Fibroblast of mammary gland (primary cell): ENCODE measurements around the gene GTF2IRD1.
A peak's percentile ranks its signal among the peaks of the same experiment; 100 is the strongest.

Source experiments
- DNase-seq: peaks from one replicate; pipeline ENCODE4 v3.0.0-alpha.2; 2010; ENCODE audit warnings: low read depth
- H3K4me3 ChIP-seq: 2 replicates; pipeline ENCODE4 v1.5.1; 2011; ENCODE audit warnings: low read depth, mild to moderate bottlenecking, low read length, moderate library complexity; ENCODE audit not compliant: control insufficient read depth
- CTCF ChIP-seq: conservative IDR thresholded peaks from 2 replicates; pipeline ENCODE4 v1.5.1; 2011; ENCODE audit warnings: low read depth, low read length, inconsistent platforms; ENCODE audit not compliant: control insufficient read depth, insufficient read depth

GTF2IRD1 gene

GRCh38 chr7:74499835-74500388 lies 46.2 kb downstream of the GTF2IRD1 start:
- no peak for DNase-seq
- no peak overlapping the region for H3K4me3 ChIP-seq
- no peak for TF ChIP-seq CTCF

GRCh38 chr7:74501298-74501697 lies 47.6 kb downstream of the GTF2IRD1 start:
- no peak for TF ChIP-seq CTCF
- DNase-seq = no peak
- H3K4me3 ChIP-seq = no peak overlapping the region

GRCh38 chr7:74502216-74502891 lies 48.6 kb downstream of the GTF2IRD1 start:
- DNase-seq = peak; percentile 11
- no peak overlapping the region for H3K4me3 ChIP-seq
- no peak for TF ChIP-seq CTCF

GRCh38 chr7:74503061-74503460 lies 49.4 kb downstream of the GTF2IRD1 start:
- DNase-seq = no peak
- TF ChIP-seq CTCF = no peak
- no peak overlapping the region for H3K4me3 ChIP-seq

GRCh38 chr7:74503943-74504342 lies 50.2 kb downstream of the GTF2IRD1 start:
- DNase-seq = no peak
- no peak for TF ChIP-seq CTCF
- H3K4me3 ChIP-seq = no peak overlapping the region

GRCh38 chr7:74505471-74506324 lies 52.0 kb downstream of the GTF2IRD1 start:
- DNase-seq = no peak
- no peak overlapping the region for H3K4me3 ChIP-seq
- no peak for TF ChIP-seq CTCF
